HG03159 (cell line): ENCODE results near the gene PRCD.
"Not testable (repeated sequence)": the region's sequence is repeated elsewhere in the genome, so short reads cannot be mapped to it uniquely, and the experiment has no call there.

Experiments used
- ATAC-seq: cut with Tn5 transposase; IDR thresholded peaks from one replicate; pipeline ENCODE4 v1.9.1; 2021; ENCODE audit warnings: mild to moderate bottlenecking, moderate library complexity; ENCODE audit not compliant: unreplicated experiment

Gene PRCD

GRCh38 chr17:76502341-76503211 is 37.3 kb upstream of the PRCD start:
- ATAC-seq, result no peak

- ATAC-seq, result no peak
Measured at GRCh38 chr17:76504117-76504516, 35.7 kb upstream of the PRCD start.

GRCh38 chr17:76506408-76507345 is 33.2 kb upstream of the PRCD start:
- ATAC-seq, result peak; percentile 57

DNA sequence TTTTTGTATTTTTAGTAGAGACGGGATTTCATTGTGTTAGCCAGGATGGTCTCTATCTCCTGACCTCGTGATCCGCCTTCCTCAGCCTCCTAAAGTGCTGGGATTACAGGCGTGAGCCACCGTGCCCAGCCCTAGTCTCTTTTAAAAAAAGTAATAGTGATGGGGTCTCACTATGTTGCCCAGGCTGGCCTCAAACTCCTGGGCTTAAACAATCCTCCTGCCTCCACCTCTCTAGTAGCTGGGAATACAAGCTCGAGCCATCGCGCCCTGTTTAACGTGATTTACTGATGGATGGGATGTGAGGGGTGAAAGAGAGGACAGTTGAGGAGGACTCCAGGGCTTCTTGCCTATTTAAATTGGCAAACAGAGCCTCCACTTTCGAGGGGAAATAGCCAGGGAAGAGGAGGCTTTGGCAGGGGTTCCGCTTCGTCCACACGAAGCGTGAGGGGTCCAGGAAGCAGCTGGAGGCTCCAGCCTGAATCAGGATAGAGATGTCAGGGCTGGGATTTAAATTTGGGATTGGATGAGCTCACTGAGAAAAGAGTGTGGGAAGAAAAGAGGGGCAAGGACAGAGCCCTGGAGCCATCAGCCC is 31.3 kb upstream of the PRCD start:
- not testable (repeated sequence) for ATAC-seq

- ATAC-seq, result no peak
Measured at GRCh38 chr17:76510831-76511244, 29.0 kb upstream of the PRCD start.

GRCh38 chr17:76511668-76512365 is 28.0 kb upstream of the PRCD start:
- ATAC-seq, result no peak

GRCh38 chr17:76512366-76513305 is 27.2 kb upstream of the PRCD start:
- ATAC-seq, result no peak

- no peak for ATAC-seq
Measured at GRCh38 chr17:76513306-76513692, 26.5 kb upstream of the PRCD start.

GRCh38 chr17:76514355-76514754 is 25.5 kb upstream of the PRCD start:
- not testable (repeated sequence) for ATAC-seq

DNA sequence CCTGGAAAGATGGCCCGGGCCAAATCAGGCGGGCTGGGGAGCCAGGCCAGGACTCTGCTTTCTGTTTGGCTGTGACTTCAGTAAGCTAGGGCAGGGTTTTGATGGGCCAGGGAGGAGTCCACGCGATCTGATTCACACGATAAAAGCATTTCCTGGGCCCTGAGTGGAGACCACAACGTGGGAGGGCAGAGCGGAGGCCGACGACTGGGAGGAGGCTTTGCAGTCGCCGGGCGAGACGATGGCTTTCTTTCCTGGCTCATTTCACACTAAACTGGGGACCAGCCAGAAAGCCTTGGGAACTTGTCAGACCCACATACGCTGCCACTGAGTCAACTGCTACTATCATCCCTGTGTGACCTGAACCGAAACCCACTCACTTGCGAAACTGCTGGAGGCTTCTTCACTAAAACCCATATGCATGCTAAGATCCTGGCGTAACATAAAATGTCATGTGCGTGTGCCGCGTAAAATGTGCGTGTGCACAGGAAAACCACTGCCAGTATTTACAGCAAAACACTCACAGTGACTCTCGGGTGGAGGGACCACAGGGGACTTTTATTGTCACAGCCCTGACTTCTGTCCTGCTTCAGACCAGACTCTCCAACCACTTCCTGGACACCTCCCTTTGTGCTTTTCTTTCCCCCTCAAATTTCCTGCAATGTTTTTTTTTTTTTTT is 24.4 kb upstream of the PRCD start:
- no peak for ATAC-seq

GRCh38 chr17:76517638-76518038 is 22.2 kb upstream of the PRCD start:
- no peak for ATAC-seq

GRCh38 chr17:76519048-76519966 is 20.5 kb upstream of the PRCD start:
- ATAC-seq, result no peak

DNA sequence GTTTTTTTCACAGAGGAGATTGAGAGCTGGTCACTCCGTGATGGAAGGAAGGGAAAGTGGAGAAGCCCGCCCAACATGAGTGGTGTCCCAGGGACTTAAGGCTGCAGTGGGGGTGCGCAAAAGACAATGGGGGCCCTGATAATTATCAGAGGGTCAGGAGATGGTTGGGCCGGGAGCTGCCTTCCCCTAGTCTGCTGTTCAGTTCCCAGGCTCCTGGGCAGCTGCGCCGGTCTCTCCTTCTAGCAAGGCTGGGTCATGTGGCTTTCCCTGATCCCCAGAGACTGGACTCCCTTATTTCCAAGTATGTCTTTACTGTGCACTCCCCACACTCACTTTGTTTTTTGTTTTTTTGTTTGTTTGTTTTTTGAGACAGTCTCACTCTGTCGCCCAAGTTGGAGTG is 18.6 kb upstream of the PRCD start:
- ATAC-seq, result no peak

GRCh38 chr17:76521683-76522082 is 18.2 kb upstream of the PRCD start:
- not testable (repeated sequence) for ATAC-seq

DNA sequence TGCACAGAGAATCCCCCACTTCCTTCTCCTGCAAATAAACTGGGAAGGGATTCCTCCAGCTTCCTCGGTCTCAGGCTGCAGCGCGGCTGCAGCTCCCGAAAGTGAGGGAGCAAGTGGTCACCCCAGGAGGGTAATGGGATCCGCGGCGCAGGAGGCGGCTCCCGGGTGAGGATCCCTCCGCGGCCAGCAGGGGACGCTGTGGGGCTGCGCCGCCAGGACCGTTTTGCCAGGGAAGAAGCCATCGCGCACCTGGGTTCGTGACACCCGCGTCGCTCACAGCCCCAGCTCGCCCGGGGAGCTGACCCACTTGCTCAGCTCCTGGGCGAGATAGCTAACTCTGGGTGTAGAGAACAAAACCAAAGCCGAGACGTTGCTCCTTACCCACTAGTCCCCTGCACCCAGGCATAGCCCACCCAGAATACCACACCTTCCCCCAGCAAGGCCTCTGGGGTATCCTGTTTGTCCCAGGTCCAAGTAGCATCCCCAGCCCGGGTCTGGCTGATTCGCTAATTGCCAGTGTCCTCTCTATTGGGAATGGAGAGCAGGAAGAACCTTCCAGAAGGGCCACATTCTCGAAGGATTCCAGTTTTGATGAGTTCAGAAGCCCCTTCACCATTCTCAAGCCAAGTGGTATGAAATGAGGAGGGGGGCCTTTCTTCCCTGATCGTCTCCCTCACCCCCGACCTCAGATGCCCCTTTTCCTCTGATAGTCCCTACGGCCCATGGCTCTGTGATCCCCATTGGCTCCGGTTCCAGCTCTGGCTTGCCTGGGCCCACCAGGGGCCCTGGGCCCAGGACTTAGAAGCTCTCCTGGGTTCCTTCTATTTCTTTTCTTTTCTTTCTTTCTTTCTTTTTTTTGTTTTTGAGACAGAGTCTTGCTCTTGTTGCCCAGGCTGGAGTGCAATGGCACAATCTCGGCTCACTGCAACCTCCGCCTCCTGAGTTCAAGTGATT is 16.5 kb upstream of the PRCD start:
- peak; percentile 54 for ATAC-seq

GRCh38 chr17:76524598-76525512 is 15.0 kb upstream of the PRCD start:
- ATAC-seq, result no peak
